HEK293 (cell line): ENCODE results near the gene GM2A.

ENCODE experiments used
- CTCF ChIA-PET: fragments of 350-600 bp; formaldehyde crosslinking; extraction: SDS; loops from one replicate; lab custom pipeline; 2021; ENCODE audit warnings: antibody characterized with exemption; lab: Yijun Ruan, JAX
- POLR2A ChIA-PET: fragments of 300-600 bp; formaldehyde crosslinking; extraction: SDS; loops from one replicate; lab custom pipeline; 2020; ENCODE audit warnings: antibody characterized with exemption, inconsistent platforms; lab: Yijun Ruan, JAX
- H3K27ac ChIP-seq: fragments of 200-500 bp; sonication (Bioruptor generic); 2 replicates; pipeline ENCODE4 v1.5.1; 2014; ENCODE audit warnings: low read depth, low read length, control low read depth, inconsistent platforms; ENCODE audit errors: extremely low read depth
- H3K36me3 ChIP-seq, 2 experiments: fragments of 200-500 bp in 1 of 2; sonication (Bioruptor generic) in 1 of 2; 1 replicate in 1 of 2; 2 replicates in 1 of 2; pipeline ENCODE4 v1.5.1; 2014 to 2017; ENCODE audit warnings: inconsistent platforms in 2 of 2, low read length in 2 of 2; ENCODE audit not compliant: control insufficient read depth in 2 of 2, insufficient read depth in 1 of 2
- H3K4me1 ChIP-seq: fragments of 200-500 bp; sonication (Bioruptor generic); 2 replicates; pipeline ENCODE4 v1.5.1; 2014; ENCODE audit warnings: mild to moderate bottlenecking, low read length, inconsistent platforms; ENCODE audit not compliant: control insufficient read depth, insufficient read depth
- H3K4me3 ChIP-seq: 2 replicates; pipeline ENCODE4 v1.5.1; 2011; ENCODE audit warnings: low read depth, mild to moderate bottlenecking, control low read depth, low read length, moderate library complexity
- H3K9me3 ChIP-seq: fragments of 200-500 bp; sonication (Bioruptor generic); 2 replicates; pipeline ENCODE4 v1.5.1; 2014; ENCODE audit warnings: low read depth, low read length, inconsistent platforms; ENCODE audit not compliant: control insufficient read depth, insufficient read depth
- ZNF132 ChIP-seq: fragments of 450-650 bp; formaldehyde crosslinking; IDR thresholded peaks from 2 replicates; pipeline ENCODE4 v1.5.1; 2017; ENCODE audit warnings: missing biosample characterization, missing genetic modification characterization, borderline replicate concordance
- ZNF23 ChIP-seq: fragments of 450-650 bp; formaldehyde crosslinking; IDR thresholded peaks from 2 replicates; pipeline ENCODE4 v1.5.1; 2016; ENCODE audit warnings: missing biosample characterization, missing genetic modification characterization, borderline replicate concordance
- ZNF350 ChIP-seq: fragments of 450-650 bp; formaldehyde crosslinking; IDR thresholded peaks from 2 replicates; pipeline ENCODE4 v1.5.0; 2017; ENCODE audit warnings: missing biosample characterization, mild to moderate bottlenecking, missing genetic modification characterization
- ZNF404 ChIP-seq: fragments of 450-650 bp; formaldehyde crosslinking; IDR thresholded peaks from 2 replicates; pipeline ENCODE4 v1.5.1; 2017; ENCODE audit warnings: missing biosample characterization, missing genetic modification characterization
- ZNF48 ChIP-seq: fragments of 450-650 bp; formaldehyde crosslinking; IDR thresholded peaks from 2 replicates; pipeline ENCODE4 v1.5.1; 2016; ENCODE audit warnings: missing biosample characterization, missing genetic modification characterization
- ZNF530 ChIP-seq: fragments of 450-650 bp; formaldehyde crosslinking; IDR thresholded peaks from 2 replicates; pipeline ENCODE4 v1.5.1; 2016; ENCODE audit warnings: low read depth, missing biosample characterization, missing genetic modification characterization
- ZNF654 ChIP-seq: fragments of 450-650 bp; formaldehyde crosslinking; IDR thresholded peaks from 2 replicates; pipeline ENCODE4 v1.5.1; 2016; ENCODE audit warnings: low read depth, missing biosample characterization, missing genetic modification characterization
- ZNF747 ChIP-seq: fragments of 450-650 bp; formaldehyde crosslinking; IDR thresholded peaks from 2 replicates; pipeline ENCODE4 v1.5.1; 2016; ENCODE audit warnings: missing biosample characterization, missing genetic modification characterization
- ZNF776 ChIP-seq: fragments of 450-650 bp; formaldehyde crosslinking; IDR thresholded peaks from 2 replicates; pipeline ENCODE4 v1.5.0; 2017; ENCODE audit warnings: missing biosample characterization, missing genetic modification characterization, borderline replicate concordance
- ZNF791 ChIP-seq: fragments of 450-650 bp; formaldehyde crosslinking; IDR thresholded peaks from 2 replicates; pipeline ENCODE4 v1.5.1; 2016; ENCODE audit warnings: missing biosample characterization, missing genetic modification characterization
- TF ChIP-seq, protein P1 (sequence below): fragments of 450-650 bp; formaldehyde crosslinking; IDR thresholded peaks from 2 replicates; pipeline ENCODE4 v1.5.1; 2016; ENCODE audit warnings: missing biosample characterization, missing genetic modification characterization
- TF ChIP-seq, protein P2 (sequence below): fragments of 450-650 bp; formaldehyde crosslinking; IDR thresholded peaks from 2 replicates; pipeline ENCODE4 v1.5.1; 2016; ENCODE audit warnings: missing biosample characterization, missing genetic modification characterization
- TF ChIP-seq, protein P3 (sequence below): fragments of 450-650 bp; formaldehyde crosslinking; IDR thresholded peaks from 2 replicates; pipeline ENCODE4 v1.5.1; 2016; ENCODE audit warnings: missing biosample characterization, missing genetic modification characterization
- TF ChIP-seq, protein P4 (sequence below): fragments of 450-650 bp; formaldehyde crosslinking; IDR thresholded peaks from 2 replicates; pipeline ENCODE4 v1.5.1; 2016; ENCODE audit warnings: missing biosample characterization, missing genetic modification characterization

GM2A gene

DNA sequence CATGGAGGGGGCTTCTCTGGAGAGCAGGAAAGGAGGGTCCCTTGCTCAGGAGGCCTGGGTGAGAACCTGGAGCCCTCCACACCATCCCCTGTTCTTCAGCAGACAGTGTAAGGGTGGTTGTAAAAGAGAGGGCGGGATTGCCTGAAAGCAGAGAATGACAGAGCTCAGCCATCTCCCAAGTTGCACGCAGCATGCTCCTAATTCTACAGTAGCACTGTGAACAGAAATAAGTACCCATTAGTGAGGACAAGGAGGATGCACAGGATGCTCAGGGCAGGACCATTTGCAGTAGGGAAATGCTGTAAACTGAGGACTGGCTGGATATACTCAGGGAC lies 37.5 kb upstream of the GM2A start:
- H3K27ac ChIP-seq = no peak overlapping the region
- CTCF ChIA-PET = interaction anchor here (0.8 kb wide), 1 partner anchor 51 kb away, joined by 3 read pairs; no protein-coding TSS in a partner anchor
- POLR2A ChIA-PET = interaction anchor here (0.7 to 3.1 kb wide), 2 partner anchors 8 to 17 kb away, joined by 3 to 46 read pairs; partner anchors contain the start of gene CCDC69
- TF ChIP-seq ZNF404 (tag by site-specific recombination) = no peak
- TF ChIP-seq, protein P1, sequence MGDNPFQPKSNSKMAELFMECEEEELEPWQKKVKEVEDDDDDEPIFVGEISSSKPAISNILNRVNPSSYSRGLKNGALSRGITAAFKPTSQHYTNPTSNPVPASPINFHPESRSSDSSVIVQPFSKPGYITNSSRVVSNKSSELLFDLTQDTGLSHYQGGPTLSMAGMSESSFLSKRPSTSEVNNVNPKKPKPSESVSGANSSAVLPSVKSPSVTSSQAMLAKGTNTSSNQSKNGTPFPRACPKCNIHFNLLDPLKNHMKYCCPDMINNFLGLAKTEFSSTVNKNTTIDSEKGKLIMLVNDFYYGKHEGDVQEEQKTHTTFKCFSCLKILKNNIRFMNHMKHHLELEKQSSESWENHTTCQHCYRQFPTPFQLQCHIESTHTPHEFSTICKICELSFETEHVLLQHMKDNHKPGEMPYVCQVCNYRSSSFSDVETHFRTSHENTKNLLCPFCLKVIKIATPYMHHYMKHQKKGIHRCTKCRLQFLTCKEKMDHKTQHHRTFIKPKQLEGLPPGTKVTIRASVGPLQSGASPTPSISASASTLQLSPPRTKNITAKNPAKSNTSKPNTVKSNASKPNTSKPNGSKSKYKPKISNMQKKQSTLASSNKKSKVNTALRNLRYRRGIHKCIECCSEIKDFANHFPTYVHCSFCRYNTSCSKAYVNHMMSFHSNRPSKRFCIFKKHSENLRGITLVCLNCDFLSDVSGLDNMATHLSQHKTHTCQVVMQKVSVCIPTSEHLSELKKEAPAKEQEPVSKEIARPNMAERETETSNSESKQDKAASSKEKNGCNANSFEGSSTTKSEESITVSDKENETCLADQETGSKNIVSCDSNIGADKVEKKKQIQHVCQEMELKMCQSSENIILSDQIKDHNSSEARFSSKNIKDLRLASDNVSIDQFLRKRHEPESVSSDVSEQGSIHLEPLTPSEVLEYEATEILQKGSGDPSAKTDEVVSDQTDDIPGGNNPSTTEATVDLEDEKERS = no peak
- TF ChIP-seq, protein P2, sequence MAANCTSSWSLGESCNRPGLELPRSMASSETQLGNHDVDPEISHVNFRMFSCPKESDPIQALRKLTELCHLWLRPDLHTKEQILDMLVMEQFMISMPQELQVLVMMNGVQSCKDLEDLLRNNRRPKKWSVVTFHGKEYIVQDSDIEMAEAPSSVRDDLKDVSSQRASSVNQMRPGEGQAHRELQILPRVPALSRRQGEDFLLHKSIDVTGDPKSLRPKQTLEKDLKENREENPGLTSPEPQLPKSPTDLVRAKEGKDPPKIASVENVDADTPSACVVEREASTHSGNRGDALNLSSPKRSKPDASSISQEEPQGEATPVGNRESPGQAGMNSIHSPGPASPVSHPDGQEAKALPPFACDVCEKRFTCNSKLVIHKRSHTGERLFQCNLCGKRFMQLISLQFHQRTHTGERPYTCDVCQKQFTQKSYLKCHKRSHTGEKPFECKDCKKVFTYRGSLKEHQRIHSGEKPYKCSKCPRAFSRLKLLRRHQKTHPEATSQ (tag by site-specific recombination) = no peak
- H3K9me3 ChIP-seq = no peaks in the 10 kb centered on the region
- H3K4me1 ChIP-seq = 0 out of 2 replicates have a peak, but pooled peaks cover 4% of the 10 kb centered on the region
- no peak overlapping the region for H3K4me3 ChIP-seq
- H3K36me3 ChIP-seq = no peaks in the 10 kb centered on the region

DNA sequence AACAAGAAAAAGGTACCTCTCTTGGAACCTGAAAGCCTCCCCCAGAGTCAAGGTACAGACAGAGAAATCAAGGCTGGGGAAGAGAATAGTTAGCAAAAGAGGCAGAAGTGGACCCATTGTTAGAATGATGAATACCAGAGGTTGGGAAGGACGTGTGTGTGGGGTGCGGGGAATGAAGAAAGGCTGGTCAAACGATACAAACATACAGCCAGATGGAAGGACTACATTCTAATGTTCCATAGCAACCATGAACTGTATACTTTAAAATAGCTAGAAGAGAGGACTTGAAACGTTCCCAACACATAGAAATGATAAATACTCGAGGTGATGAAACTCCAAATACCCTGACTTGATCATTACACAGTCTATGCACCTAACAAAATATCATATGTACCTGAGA lies 36.2 kb upstream of the GM2A start:
- no peak for TF ChIP-seq ZNF48 (tag by site-specific recombination)
- TF ChIP-seq ZNF776 (tag by site-specific recombination) = no peak
- no peak for TF ChIP-seq ZNF747 (tag by site-specific recombination)
- H3K4me1 ChIP-seq = 0 out of 2 replicates have a peak, but pooled peaks cover 4% of the 10 kb centered on the region
- no peak overlapping the region for H3K27ac ChIP-seq
- H3K9me3 ChIP-seq = no peaks in the 10 kb centered on the region
- no peaks in the 10 kb centered on the region for H3K36me3 ChIP-seq
- no peak overlapping the region for H3K4me3 ChIP-seq
- POLR2A ChIA-PET = no interaction called here
- CTCF ChIA-PET = no interaction called here

DNA sequence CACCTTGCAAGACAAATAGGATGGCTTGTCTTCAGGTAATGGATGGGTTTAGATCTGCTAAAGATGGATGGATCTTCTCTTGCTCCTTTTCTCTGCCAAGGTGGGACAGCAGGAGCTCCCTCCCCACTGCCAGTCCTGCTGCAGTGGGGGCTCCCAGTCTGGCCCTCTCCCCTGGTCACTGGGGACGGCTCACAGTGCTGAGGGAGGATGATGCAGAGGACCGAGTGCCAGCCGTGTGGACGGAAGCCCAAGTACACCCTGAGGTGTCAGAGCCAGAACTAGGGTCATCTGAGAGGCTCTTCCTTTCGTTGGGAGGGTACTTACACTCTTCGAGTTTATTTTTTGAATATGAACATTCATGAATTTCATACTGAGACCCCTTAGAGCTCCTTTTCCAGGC lies 34.8 kb upstream of the GM2A start:
- H3K4me3 ChIP-seq = no peak overlapping the region
- no peak overlapping the region for H3K27ac ChIP-seq
- no peaks in the 10 kb centered on the region for H3K9me3 ChIP-seq
- H3K36me3 ChIP-seq = no peaks in the 10 kb centered on the region
- 0 out of 2 replicates have a peak, but pooled peaks cover 5% of the 10 kb centered on the region for H3K4me1 ChIP-seq
- TF ChIP-seq ZNF654 (no peak), ZNF132 (tag by site-specific recombination) (no peak)
- TF ChIP-seq, all 188 proteins: peak for 0
- ChIA-PET CTCF (interaction anchor here (0.5 to 1.1 kb wide), 3 partner anchors 21 to 438 kb away, joined by 3 to 4 read pairs (median 3); no protein-coding TSS in a partner anchor), POLR2A (no interaction called here)

DNA sequence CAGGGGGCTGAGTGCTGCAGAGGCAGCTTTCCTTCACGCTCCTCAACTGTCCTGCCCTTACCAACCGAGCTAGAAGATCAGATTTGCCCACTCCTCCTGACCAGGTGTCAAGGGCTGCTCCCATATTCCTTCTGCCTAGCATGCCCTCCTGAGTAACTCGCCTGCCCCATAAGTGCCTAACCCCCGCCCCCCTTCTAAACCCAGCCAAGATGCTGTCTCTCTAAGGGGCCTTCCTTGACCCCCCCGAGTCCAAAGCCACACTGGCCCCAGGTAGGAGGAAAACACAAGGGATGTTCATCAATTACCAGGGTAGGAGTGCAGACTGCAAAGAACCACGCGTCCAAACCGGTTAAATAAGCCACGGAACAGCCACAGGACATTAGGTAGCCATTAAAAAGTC lies 33.8 kb upstream of the GM2A start:
- CTCF ChIA-PET = interaction anchor here (1.1 kb wide), 1 partner anchor 20 kb away, joined by 3 read pairs; no protein-coding TSS in a partner anchor
- H3K4me1 ChIP-seq = 0 out of 2 replicates have a peak, but pooled peaks cover 3% of the 10 kb centered on the region
- POLR2A ChIA-PET = no interaction called here
- H3K4me3 ChIP-seq = no peak overlapping the region
- no peaks in the 10 kb centered on the region for H3K36me3 ChIP-seq
- TF ChIP-seq ZNF23 (tag by site-specific recombination) (no peak), ZNF350 (tag by site-specific recombination) (no peak), ZNF530 (no peak), ZNF791 (tag by site-specific recombination) (no peak)
- TF ChIP-seq, protein P3, sequence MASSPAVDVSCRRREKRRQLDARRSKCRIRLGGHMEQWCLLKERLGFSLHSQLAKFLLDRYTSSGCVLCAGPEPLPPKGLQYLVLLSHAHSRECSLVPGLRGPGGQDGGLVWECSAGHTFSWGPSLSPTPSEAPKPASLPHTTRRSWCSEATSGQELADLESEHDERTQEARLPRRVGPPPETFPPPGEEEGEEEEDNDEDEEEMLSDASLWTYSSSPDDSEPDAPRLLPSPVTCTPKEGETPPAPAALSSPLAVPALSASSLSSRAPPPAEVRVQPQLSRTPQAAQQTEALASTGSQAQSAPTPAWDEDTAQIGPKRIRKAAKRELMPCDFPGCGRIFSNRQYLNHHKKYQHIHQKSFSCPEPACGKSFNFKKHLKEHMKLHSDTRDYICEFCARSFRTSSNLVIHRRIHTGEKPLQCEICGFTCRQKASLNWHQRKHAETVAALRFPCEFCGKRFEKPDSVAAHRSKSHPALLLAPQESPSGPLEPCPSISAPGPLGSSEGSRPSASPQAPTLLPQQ = no peak
- TF ChIP-seq, protein P4, sequence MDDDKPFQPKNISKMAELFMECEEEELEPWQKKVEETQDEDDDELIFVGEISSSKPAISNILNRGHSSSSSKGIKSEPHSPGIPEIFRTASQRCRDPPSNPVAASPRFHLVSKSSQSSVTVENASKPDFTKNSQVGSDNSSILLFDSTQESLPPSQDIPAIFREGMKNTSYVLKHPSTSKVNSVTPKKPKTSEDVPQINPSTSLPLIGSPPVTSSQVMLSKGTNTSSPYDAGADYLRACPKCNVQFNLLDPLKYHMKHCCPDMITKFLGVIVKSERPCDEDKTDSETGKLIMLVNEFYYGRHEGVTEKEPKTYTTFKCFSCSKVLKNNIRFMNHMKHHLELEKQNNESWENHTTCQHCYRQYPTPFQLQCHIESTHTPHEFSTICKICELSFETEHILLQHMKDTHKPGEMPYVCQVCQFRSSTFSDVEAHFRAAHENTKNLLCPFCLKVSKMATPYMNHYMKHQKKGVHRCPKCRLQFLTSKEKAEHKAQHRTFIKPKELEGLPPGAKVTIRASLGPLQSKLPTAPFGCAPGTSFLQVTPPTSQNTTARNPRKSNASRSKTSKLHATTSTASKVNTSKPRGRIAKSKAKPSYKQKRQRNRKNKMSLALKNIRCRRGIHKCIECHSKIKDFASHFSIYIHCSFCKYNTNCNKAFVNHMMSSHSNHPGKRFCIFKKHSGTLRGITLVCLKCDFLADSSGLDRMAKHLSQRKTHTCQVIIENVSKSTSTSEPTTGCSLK (tag by site-specific recombination) = no peak
- H3K27ac ChIP-seq = no peak overlapping the region
- H3K9me3 ChIP-seq = no peaks in the 10 kb centered on the region
